Stimulated activated CD4-positive, alpha-beta T cell treated with anti-CD3 and anti-CD28 coated beads, Interleukin-2, amount 100 ng/mL, for 48 hours (primary cell): ENCODE measurements around the gene OSBPL1A.
A peak's percentile ranks its signal among the peaks of the same experiment; 100 is the strongest.

Experiments
- DNase-seq, 2 donors: peaks; one replicate each; pipeline ENCODE4 v3.0.0-alpha.2; 2020

Gene OSBPL1A

GRCh38 chr18:24397694-24398368 lies at the start of gene OSBPL1A:
OSBPL1A (minus strand) TSS chr18:24397824; CDS start chr18:24377533, 20,291 bp downstream.
- peak; percentile 68 to 71 for DNase-seq

DNA sequence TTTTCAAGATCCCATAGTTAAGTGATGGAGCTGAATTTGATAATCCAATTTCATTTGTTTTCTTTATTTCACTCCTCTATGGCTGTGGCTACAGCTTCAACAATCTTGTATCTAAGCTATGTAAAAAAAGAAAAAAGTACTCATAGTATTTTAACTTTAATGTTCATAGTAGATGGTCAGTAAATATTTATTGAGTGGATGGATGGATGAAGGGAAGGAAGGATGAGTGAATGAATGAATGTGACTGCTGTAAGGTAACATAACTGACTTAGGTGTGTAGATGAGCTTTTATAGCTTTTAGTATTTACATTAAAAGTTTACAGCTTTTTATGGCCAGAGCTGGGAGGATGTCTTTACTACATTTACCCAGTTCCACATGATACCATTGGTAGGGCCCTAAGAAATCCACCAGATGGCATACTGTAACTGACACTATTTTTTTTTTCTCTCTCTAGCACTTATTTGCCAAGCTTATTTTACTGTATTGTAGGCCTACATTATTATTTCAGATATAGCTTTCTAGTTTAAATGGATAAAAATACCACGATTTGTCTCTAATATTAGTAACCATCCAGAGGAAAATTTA lies 49.4 kb upstream of the OSBPL1A start:
- no peak for DNase-seq

- DNase-seq, result no peak
Measured at GRCh38 chr18:24446453-24446852, 48.8 kb upstream of the OSBPL1A start.

DNA sequence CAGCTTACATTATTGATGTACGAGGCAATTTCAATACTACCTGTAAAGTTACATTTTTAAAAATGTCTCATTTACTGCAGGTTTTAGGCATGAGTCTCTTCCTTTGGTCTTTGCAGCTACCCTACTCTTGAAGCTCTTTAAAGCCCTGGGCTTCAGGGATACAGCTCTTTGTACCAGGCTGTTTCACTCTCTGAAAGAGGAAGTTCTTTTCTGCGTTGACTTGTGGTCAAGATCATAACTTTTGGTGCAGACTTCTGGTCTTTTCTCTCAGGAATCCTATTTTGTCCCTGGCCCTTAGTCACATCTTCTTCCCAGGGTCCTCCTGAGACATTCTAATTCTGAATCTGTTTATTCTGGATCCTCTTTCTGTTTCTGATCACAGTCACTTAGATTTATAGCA lies 46.2 kb upstream of the OSBPL1A start:
- DNase-seq, result no peak

GRCh38 chr18:24436939-24437338 lies 39.3 kb upstream of the OSBPL1A start:
- DNase-seq, result no peak

GRCh38 chr18:24432618-24433017 lies 35.0 kb upstream of the OSBPL1A start:
- DNase-seq, result no peak

DNA sequence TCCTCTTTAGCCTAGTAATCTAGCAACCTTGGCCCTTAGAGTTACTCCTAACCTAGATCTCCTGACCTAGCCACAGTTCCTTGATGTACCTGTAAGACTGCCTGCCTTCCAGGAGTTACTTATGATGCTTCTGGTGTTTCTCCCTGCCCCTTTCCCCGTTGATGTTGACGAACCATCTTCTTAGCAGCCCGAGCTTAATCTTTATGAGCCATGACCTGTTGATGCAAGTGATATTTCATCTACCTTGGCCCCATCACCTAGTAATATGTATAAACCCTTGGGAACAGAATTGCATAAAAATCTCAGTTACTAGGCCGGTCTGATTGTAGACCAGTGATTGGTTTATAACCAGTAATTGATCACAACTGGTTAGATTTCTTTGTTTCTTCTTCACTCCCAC lies 31.6 kb upstream of the OSBPL1A start:
- DNase-seq, result no peak

DNA sequence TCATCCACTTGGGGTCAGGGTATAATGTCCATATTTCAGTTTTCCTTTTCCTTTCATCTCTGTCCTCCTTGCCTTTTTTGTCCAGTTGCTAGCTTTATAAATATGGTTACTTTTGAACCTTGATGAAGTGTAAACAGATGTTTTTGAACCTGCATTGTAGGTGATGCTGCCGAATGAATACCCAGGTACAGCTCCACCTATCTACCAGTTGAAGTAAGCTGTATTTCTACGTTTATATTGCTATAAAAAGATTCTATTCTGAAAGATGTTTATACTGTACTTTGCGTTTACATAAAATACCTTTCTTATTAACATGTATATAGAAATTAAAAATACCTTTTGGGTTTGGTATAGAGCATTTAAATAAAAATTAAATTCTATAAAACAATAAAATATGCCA lies 31.1 kb upstream of the OSBPL1A start:
- no peak for DNase-seq

DNA sequence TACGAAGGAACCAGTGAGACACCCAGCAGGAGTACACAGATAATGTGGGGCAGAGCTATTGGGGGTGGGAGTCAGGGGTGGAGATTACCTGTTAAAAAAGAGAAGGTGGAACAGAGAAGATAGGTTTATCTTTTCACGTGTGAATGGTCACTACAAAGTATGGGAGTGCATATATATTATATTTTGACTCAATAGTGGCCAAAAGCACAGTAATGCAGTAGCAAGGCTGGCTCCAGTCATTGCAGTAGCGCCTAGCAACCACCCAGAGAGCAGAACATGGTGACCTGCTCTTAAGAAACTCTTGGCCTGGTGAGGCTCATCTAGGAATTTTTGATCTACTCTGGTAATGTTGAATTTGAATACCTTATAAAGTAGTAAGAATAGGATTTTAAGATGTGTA lies 29.9 kb upstream of the OSBPL1A start:
- no peak for DNase-seq

- DNase-seq, result peak; percentile 67 to 71
Measured at GRCh38 chr18:24426398-24427294, 29.0 kb upstream of the OSBPL1A start, which contains the start of gene IMPACT. IMPACT (plus strand) TSS chr18:24426670; CDS start chr18:24426757, 87 bp downstream.

- DNase-seq, result no peak
Measured at GRCh38 chr18:24426073-24426397, 28.4 kb upstream of the OSBPL1A start.

DNA sequence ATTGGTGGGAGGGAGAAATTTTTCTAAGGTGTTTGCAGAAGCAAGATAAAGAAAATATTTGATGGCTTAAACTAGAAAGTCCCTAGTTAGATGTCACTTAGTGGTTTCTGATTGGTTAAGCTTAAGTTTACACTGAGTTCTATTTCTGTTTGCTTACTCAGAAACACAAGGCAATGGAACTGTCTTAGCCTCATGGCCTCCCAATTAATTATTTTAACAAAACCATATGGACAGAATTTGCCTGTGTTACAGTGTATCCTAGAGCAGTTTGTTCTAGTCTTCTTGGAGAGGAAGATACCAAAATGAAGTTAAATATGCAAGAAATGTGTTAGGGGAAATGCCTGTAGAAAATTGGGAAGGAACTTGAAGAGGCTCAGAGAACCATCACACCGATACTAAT lies 24.2 kb upstream of the OSBPL1A start:
- DNase-seq, result no peak

DNA sequence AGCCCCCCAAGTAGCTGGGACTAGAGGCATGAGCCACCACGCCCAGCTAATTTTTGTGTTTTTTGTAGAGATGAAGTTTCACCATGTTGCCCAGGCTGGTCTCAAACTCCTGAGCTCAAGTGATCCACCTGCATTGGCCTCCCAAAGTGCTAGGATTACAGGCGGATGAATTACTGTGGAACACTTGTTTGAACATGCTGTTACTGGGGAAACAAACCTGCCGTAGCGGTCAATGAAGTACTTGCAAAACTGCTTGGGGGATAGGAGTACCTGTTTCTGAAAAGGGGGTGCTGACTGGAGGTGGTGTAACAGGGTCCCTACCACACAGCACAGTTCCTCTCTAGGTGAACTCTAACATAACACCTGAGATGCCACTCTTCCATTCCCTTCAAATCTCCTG lies 22.9 kb upstream of the OSBPL1A start:
- no peak for DNase-seq

DNA sequence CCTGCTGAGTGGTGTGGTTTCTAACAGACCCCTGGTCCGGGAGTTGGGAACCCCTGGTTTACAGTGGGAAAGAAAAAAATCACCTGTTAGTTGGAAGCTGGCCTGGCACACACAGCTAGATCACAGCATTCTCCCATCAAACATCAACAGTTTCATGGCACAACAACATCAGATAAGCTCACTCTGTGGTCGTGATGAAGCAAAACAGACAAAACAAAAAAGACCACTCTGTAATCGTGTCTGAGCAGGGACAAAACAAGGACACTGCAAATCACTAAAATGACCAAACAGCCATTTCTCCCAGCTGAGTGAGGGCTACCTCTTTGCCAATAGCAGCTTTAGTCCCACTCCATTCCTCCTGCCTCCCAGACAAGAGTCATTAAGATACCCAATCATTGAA lies 19.9 kb upstream of the OSBPL1A start:
- no peak for DNase-seq

DNA sequence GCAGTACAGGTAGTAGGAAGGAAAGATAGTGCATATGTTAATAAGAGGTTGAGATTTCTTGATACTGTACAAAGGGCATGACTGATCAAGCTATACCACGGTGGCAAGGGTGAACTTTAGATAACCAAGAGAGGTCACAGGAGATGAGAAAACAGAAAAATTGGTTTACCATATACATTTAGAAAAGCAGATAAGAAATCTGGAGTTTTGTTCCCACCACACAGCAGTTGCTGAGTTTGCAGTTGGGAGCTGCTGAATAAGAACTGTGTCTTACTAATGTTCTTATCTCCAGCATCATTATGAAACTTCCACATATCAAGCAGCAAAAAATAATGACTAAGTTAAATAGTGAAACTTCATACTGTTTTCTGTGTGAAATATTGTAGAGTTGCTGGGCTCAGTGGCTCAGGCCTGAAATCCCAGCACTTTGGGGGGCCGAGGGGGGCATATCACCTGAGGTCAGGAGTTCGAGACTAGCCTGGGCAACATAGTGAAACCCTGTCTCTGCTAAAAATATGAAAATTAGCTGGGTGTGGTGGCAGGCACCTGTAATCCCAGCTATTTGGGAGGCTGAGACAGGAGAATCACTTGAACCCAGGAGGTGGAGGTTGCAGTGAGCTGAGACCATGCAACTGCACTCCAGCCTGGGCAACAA lies 16.9 kb upstream of the OSBPL1A start:
- peak in 1 of 2 donors; percentile 14 for DNase-seq

- DNase-seq, result no peak
Measured at GRCh38 chr18:24413148-24413547, 15.5 kb upstream of the OSBPL1A start.

DNA sequence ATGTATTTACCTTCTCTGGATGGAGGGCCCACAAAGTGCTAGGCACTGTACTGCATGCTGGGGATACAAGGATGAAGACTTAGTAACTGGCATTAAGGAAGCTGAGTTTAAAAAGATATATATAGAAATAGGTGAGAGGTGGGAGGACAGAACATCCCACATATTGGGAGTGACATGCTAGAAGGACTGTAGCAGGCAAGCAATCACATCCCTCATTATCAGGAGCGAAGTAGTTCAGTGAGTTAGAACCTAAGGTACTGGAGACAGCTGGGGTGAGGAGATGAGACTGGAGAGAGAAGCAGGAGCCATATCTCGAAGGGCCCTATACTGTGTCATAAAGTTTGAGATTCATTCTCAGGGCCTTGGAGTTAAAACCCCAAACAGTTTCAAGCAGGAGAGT lies 10.9 kb upstream of the OSBPL1A start:
- DNase-seq, result no peak

- no peak for DNase-seq
Measured at GRCh38 chr18:24404591-24404990, 7.0 kb upstream of the OSBPL1A start.

- no peak for DNase-seq
Measured at GRCh38 chr18:24403076-24403475, 5.5 kb upstream of the OSBPL1A start.

DNA sequence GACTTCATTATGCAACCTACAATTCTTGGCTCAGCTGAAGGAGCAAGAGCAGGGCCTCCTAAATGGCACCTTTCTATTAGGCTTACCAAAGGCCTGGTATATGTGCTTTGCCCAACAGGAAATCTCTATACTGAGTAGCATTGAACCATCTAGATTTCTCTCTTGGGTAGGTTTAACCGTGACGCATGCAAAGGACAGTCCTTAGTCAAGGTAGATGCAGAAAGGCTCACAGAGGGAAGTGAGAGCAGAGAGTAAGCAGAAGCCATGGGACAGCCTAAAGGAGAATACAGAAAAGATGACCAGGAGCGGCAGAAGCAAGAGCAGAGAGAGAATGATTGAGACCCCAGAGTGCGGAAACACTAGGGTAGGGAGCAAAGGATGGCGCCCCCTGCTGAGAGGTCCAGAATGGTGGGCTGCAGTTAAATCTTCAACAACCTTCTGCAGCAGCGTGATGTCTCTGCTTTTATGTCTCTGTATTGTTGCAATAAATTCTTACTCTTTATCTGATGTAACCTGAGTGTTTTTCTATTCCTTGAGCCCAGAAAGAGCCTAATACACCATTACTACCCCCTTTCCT lies 4.7 kb upstream of the OSBPL1A start:
- DNase-seq, result no peak

- DNase-seq, result no peak
Measured at GRCh38 chr18:24400587-24400986, 3.0 kb upstream of the OSBPL1A start.

DNA sequence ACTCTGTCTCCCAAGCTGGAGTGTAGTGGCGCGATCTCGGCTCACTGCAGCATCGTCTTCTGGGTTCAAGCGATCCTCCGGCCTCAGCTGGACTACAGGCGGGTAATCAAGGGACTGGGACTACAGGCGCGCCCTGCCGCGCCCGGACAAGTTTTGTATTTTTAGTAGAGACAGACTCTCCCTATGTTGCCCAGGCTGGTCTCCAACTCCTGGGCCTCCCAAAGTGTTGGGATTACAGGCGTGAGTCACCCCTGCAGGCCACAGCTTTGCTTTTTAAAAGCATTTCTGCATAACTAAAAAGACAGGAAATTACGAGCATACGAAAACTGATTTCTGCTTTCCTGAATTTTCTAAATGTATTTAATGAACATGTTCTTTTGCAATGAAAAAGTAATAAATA lies 916 bp upstream of the OSBPL1A start:
- DNase-seq, result no peak

- peak; percentile 11 to 16 for DNase-seq
Measured at GRCh38 chr18:24397131-24397693, 412 bp downstream of the OSBPL1A start.
